Measurements from ENCODE around the gene METTL25B.

GRCh38 chr1:156709757-156710489 is 18.3 kb upstream of the METTL25B start:
- peak; percentile 93 for TF ChIP-seq GATA2 (IDR thresholded peaks at IDR 0.05; ENCODE audit: low read depth, low read length)
- TF ChIP-seq GATA3 (IDR thresholded peaks at IDR 0.05; ENCODE audit: low read depth, low read length) = no peak

Data from SH-SY5Y (cell line).